HepG2 (cell line): ENCODE data around the gene GNPNAT1. TPM values are rescaled to one million over a fixed set of nuclear protein-coding genes. Genes with fewer than 3 reads are reported as not detected.

Experiments used
- ATF4 ChIP-seq, 2 experiments: fragments of 450-650 bp in 1 of 2; sonication (generic) in 1 of 2; formaldehyde crosslinking; IDR thresholded peaks; 2 replicates each; pipeline versions ENCODE4 v1.5.0 to v1.8.0; 2020 to 2022; ENCODE audit warnings: mild to moderate bottlenecking in 1 of 2, missing genetic modification reagents in 1 of 2
- FLYWCH1 ChIP-seq: sonication (generic); formaldehyde crosslinking; IDR thresholded peaks from 2 replicates; pipeline ENCODE4 v1.8.1; 2023; ENCODE audit warnings: mild to moderate bottlenecking, missing genetic modification reagents
- KLF13 ChIP-seq: sonication (generic); formaldehyde crosslinking; IDR thresholded peaks from 2 replicates; pipeline ENCODE4 v1.4.0; 2020; ENCODE audit warnings: mild to moderate bottlenecking, missing genetic modification reagents
- MLLT10 ChIP-seq: sonication (generic); formaldehyde crosslinking; IDR thresholded peaks from 2 replicates; pipeline ENCODE4 v1.4.0; 2020; ENCODE audit warnings: missing genetic modification reagents
- PRDM4 ChIP-seq: sonication (generic); formaldehyde crosslinking; IDR thresholded peaks from 2 replicates; pipeline ENCODE4 v1.9.0; 2021; ENCODE audit warnings: missing genetic modification reagents, borderline replicate concordance
- RBM22 ChIP-seq: fragments of 200-400 bp; formaldehyde crosslinking; optimal IDR thresholded peaks from 2 replicates; pipeline ENCODE3; 2017; ENCODE audit warnings: mild to moderate bottlenecking, low read length, moderate library complexity
- RFXAP ChIP-seq: sonication (generic); formaldehyde crosslinking; IDR thresholded peaks from 2 replicates; pipeline ENCODE4 v1.4.0; 2020; ENCODE audit warnings: missing genetic modification reagents, borderline replicate concordance
- SIN3B ChIP-seq: fragments of 150-350 bp; IDR thresholded peaks from 2 replicates; pipeline ENCODE4 v1.6.1; 2014; ENCODE audit warnings: low read length
- TARDBP ChIP-seq: sonication (generic); formaldehyde crosslinking; IDR thresholded peaks from 2 replicates; pipeline ENCODE4 v1.8.0; 2022; ENCODE audit warnings: mild to moderate bottlenecking, missing genetic modification reagents
- TBX2 ChIP-seq: sonication (generic); formaldehyde crosslinking; IDR thresholded peaks from 2 replicates; pipeline ENCODE4 v1.5.0; 2020; ENCODE audit warnings: missing genetic modification reagents, mild to moderate bottlenecking, borderline replicate concordance
- THAP11 ChIP-seq: IDR thresholded peaks from 2 replicates; pipeline ENCODE4 v1.6.1; 2016; ENCODE audit warnings: missing biosample characterization, missing genetic modification reagents
- ZNF205 ChIP-seq: IDR thresholded peaks from 2 replicates; pipeline ENCODE4 v1.6.1; 2018; ENCODE audit warnings: missing biosample characterization, missing genetic modification reagents
- ZNF407 ChIP-seq: sonication (generic); formaldehyde crosslinking; IDR thresholded peaks from one replicate; pipeline ENCODE4 v1.5.1; 2020; ENCODE audit warnings: mild to moderate bottlenecking, missing genetic modification reagents; ENCODE audit errors: not compliant biosample characterization
- ZNF468 ChIP-seq: sonication (generic); formaldehyde crosslinking; IDR thresholded peaks from 2 replicates; pipeline ENCODE4 v1.8.0; 2022; ENCODE audit warnings: mild to moderate bottlenecking, moderate library complexity, missing genetic modification reagents
- ZNF598 ChIP-seq: sonication (generic); formaldehyde crosslinking; IDR thresholded peaks from 2 replicates; pipeline ENCODE4 v1.5.1; 2020; ENCODE audit warnings: mild to moderate bottlenecking, missing genetic modification reagents, borderline replicate concordance
- ZNF652 ChIP-seq: IDR thresholded peaks from 2 replicates; pipeline ENCODE4 v1.6.1; 2016; ENCODE audit warnings: low read depth, borderline replicate concordance
- ZNF670 ChIP-seq: sonication (generic); formaldehyde crosslinking; IDR thresholded peaks from 2 replicates; pipeline ENCODE4 v1.8.0; 2022; ENCODE audit warnings: mild to moderate bottlenecking, missing genetic modification reagents, borderline replicate concordance
- polyA plus RNA-seq, 8 experiments: library from polyadenylated mRNA; depleted of rRNA in 3 of 8; stranded (reverse) in 7 of 8; unstranded in 1 of 8; fragments of >200 nt; fragmentation: Illumina TruSeq in 4 of 8; extraction: Trizol in 4 of 8; gene quantifications; 2 replicates each; pipeline versions ENCODE4 v1.2.1 to v1.2.3, GENCODE V29; 2011 to 2016; ENCODE audit warnings: low read depth in 4 of 8, missing spikeins in 1 of 8, mixed read lengths in 1 of 8; ENCODE audit not compliant: insufficient read depth in 1 of 8
- total RNA-seq, 5 experiments: library from RNA; depleted of rRNA; stranded (reverse); fragments of >200 nt; fragmentation: Illumina TruSeq; extraction: Trizol; gene quantifications; 2 replicates each; pipeline ENCODE4 v1.2.3, GENCODE V29; 2016; ENCODE audit warnings: low read depth in 1 of 5

Gene GNPNAT1
- total and polyA plus RNA-seq, 2 of the 13 experiments (the other 11 are each of a cell fraction or from before 2014, with no cell fraction given): 38.3 to 54.9 TPM

- no peak for TF ChIP-seq ZNF652 (CRISPR knock-in tag)
- TF ChIP-seq ATF4 (CRISPR knock-in tag; IDR thresholded peaks at IDR 0.05): peak in 1 of 2 experiments; percentile 59; a peak in 2 of 4 replicates
- TF ChIP-seq RBM22: no peak
- no peak for TF ChIP-seq ZNF598 (CRISPR knock-in tag)
- TF ChIP-seq ZNF468 (CRISPR knock-in tag): no peak
- no peak for TF ChIP-seq SIN3B
- peak; percentile 91 for TF ChIP-seq ZNF407
- 0 out of 2 replicates have a peak, but pooled peaks have one; percentile 83 for TF ChIP-seq KLF13 (CRISPR knock-in tag)
- TF ChIP-seq PRDM4 (CRISPR knock-in tag): 0 out of 2 replicates have a peak, but pooled peaks have one; percentile 54
- peak; percentile 52; the same call in 1 of the 2 replicates for TF ChIP-seq RFXAP
- TF ChIP-seq ZNF205: peak; percentile 55
- TF ChIP-seq TBX2 (CRISPR knock-in tag): peak; percentile 90; the same call in 1 of the 2 replicates
- peak; percentile 27; the same call in 1 of the 2 replicates for TF ChIP-seq FLYWCH1 (CRISPR knock-in tag)
- peak; percentile 72 for TF ChIP-seq TARDBP
- TF ChIP-seq ZNF670 (CRISPR knock-in tag): peak; percentile 18; the same call in 1 of the 2 replicates
- TF ChIP-seq MLLT10 (CRISPR knock-in tag): no peak
- peak; percentile 73 for TF ChIP-seq THAP11
Measured at GRCh38 chr14:52791223-52792096, at the start of gene GNPNAT1 (continued).
